Hepatocyte (in vitro differentiated cells): Measurements from ENCODE around the gene RPL27A. TPM values are rescaled to one million over a fixed set of nuclear protein-coding genes. Genes with fewer than 3 reads are reported as not detected.
A peak's percentile ranks its signal among the peaks of the same experiment; 100 is the strongest.

Experiments
- DNase-seq: peaks from one replicate; pipeline ENCODE4 v3.0.0-alpha.2; 2016; ENCODE audit warnings: low spot score
- H2AFZ ChIP-seq: fragments of 200-600 bp; sonication (generic); 2 replicates; pipeline ENCODE4 v1.6.0; 2016; ENCODE audit warnings: antibody characterized with exemption, mild to moderate bottlenecking
- H3K27ac ChIP-seq: fragments of 200-600 bp; sonication (generic); 2 replicates; pipeline ENCODE4 v1.5.1; 2016; ENCODE audit warnings: mild to moderate bottlenecking
- H3K27me3 ChIP-seq: fragments of 200-600 bp; sonication (generic); 2 replicates; pipeline ENCODE4 v1.6.1; 2016
- H3K36me3 ChIP-seq: fragments of 200-600 bp; sonication (generic); replicated peaks from 2 replicates; pipeline ENCODE4 v1.5.1; 2016; ENCODE audit warnings: low read depth; ENCODE audit not compliant: insufficient read depth
- H3K4me1 ChIP-seq: fragments of 200-600 bp; sonication (generic); 2 replicates; pipeline ENCODE4 v1.5.1; 2016; ENCODE audit warnings: mild to moderate bottlenecking, moderate library complexity; ENCODE audit not compliant: insufficient read depth
- H3K4me2 ChIP-seq: fragments of 200-600 bp; sonication (generic); 2 replicates; pipeline ENCODE4 v1.6.0; 2016
- H3K4me3 ChIP-seq: fragments of 200-600 bp; sonication (generic); 2 replicates; pipeline ENCODE4 v1.5.1; 2016; ENCODE audit warnings: mild to moderate bottlenecking
- H3K79me2 ChIP-seq: fragments of 200-600 bp; sonication (generic); 2 replicates; pipeline ENCODE4 v1.6.0; 2017; ENCODE audit warnings: mild to moderate bottlenecking
- H3K9me2 ChIP-seq: fragments of 200-600 bp; sonication (generic); replicated peaks from 2 replicates; pipeline ENCODE4 v1.6.0; 2017; ENCODE audit warnings: mild to moderate bottlenecking; ENCODE audit not compliant: insufficient read depth
- H3K9me3 ChIP-seq: fragments of 200-600 bp; sonication (generic); 2 replicates; pipeline ENCODE4 v1.5.1; 2016; ENCODE audit warnings: low read depth, mild to moderate bottlenecking
- H4K20me1 ChIP-seq: fragments of 200-600 bp; sonication (generic); 2 replicates; pipeline ENCODE4 v1.6.0; 2016; ENCODE audit warnings: mild to moderate bottlenecking; ENCODE audit not compliant: insufficient read depth, poor library complexity, severe bottlenecking
- CTCF ChIP-seq: fragments of 200-600 bp; sonication (generic); IDR thresholded peaks from 2 replicates; pipeline ENCODE4 v1.5.1; 2016; ENCODE audit warnings: antibody characterized with exemption, mild to moderate bottlenecking; ENCODE audit not compliant: poor library complexity
- EZH2 ChIP-seq: fragments of 200-600 bp; sonication (generic); IDR thresholded peaks from 2 replicates; pipeline ENCODE4 v1.6.1; 2016; ENCODE audit warnings: antibody characterized with exemption, mild to moderate bottlenecking, borderline replicate concordance
- EZH2phosphoT487 ChIP-seq: fragments of 200-600 bp; sonication (generic); IDR thresholded peaks from one replicate; pipeline ENCODE4 v1.6.1; 2018; ENCODE audit warnings: antibody characterized with exemption, mild to moderate bottlenecking, low read depth, moderate library complexity; ENCODE audit not compliant: unreplicated experiment, severe bottlenecking
- WGBS: methylation state at CpG from one replicate; pipeline ENCODE4 v1.1.6; 2016; ENCODE audit warnings: low lambda C conversion rate; ENCODE audit errors: missing lambda C conversion rate; 5-methylcytosine and 5-hydroxymethylcytosine counted together
- polyA plus RNA-seq: library from polyadenylated mRNA; unstranded; fragments of >200 nt; fragmentation: Nextera tagmentation; extraction: Ambion mirVana; gene quantifications from 2 replicates; pipeline ENCODE4 v1.2.1, GENCODE V29; 2016
- total RNA-seq: library from RNA; depleted of rRNA; stranded (reverse); fragments of >200 nt; gene quantifications from 2 replicates; pipeline ENCODE4 v1.2.3, GENCODE V29; 2014

Gene RPL27A
- total and polyA plus RNA-seq, 2 experiments from 2014 or later = 803 to 818 TPM

- peaks cover 38% of the 10 kb centered on the region for H3K79me2 ChIP-seq
- no peaks in the 10 kb centered on the region for H3K27me3 ChIP-seq
- H3K4me3 ChIP-seq = no peak overlapping the region
- H3K9me2 ChIP-seq = no peaks in the 10 kb centered on the region
- 83% methylated on average over 2 of the region's 2 CpGs for WGBS
- H3K36me3 ChIP-seq = no peaks in the 10 kb centered on the region
- no peak overlapping the region for H3K4me2 ChIP-seq
- no peak overlapping the region for H2AFZ ChIP-seq
- TF ChIP-seq CTCF (no peak), EZH2 (no peak), EZH2phosphoT487 (no peak)
- H3K4me1 ChIP-seq = peaks cover 18% of the 10 kb centered on the region
- no peak overlapping the region for H3K27ac ChIP-seq
- DNase-seq = no peak
- peaks cover 5% of the 10 kb centered on the region for H4K20me1 ChIP-seq
- H3K9me3 ChIP-seq = no peaks in the 10 kb centered on the region
Measured at GRCh38 chr11:8685820-8686219, 3.2 kb downstream of the RPL27A start.

GRCh38 chr11:8686325-8686724 is 3.7 kb downstream of the RPL27A start:
- H3K4me2 ChIP-seq = no peak overlapping the region
- H3K4me3 ChIP-seq = no peak overlapping the region
- peaks cover 18% of the 10 kb centered on the region for H3K4me1 ChIP-seq
- H3K9me2 ChIP-seq = no peaks in the 10 kb centered on the region
- H3K27ac ChIP-seq = no peak overlapping the region
- WGBS = 97% methylated on average over 7 of the region's 7 CpGs
- DNase-seq = no peak
- peaks cover 37% of the 10 kb centered on the region for H3K79me2 ChIP-seq
- TF ChIP-seq CTCF (no peak), EZH2 (no peak), EZH2phosphoT487 (no peak)
- no peak overlapping the region for H2AFZ ChIP-seq
- H3K9me3 ChIP-seq = no peaks in the 10 kb centered on the region
- H3K36me3 ChIP-seq = no peaks in the 10 kb centered on the region
- H4K20me1 ChIP-seq = peaks cover 5% of the 10 kb centered on the region
- H3K27me3 ChIP-seq = no peaks in the 10 kb centered on the region

GRCh38 chr11:8688414-8689362 is 6.1 kb downstream of the RPL27A start:
- Histone ChIP-seq H3K9me3 (no peaks in the 10 kb centered on the region), H3K36me3 (no peaks in the 10 kb centered on the region), H4K20me1 (peaks cover 5% of the 10 kb centered on the region), H3K9me2 (no peaks in the 10 kb centered on the region), H3K27ac (peak overlapping the region; percentile 85), H2AFZ (peak overlapping the region; percentile 25), H3K4me3 (peak overlapping the region; percentile 38), H3K79me2 (peaks cover 22% of the 10 kb centered on the region), H3K4me2 (peak overlapping the region; percentile 78), H3K4me1 (peaks cover 18% of the 10 kb centered on the region), H3K27me3 (no peaks in the 10 kb centered on the region)
- peak; percentile 41 for TF ChIP-seq CTCF
- TF ChIP-seq EZH2phosphoT487 = no peak
- 7% methylated on average over 56 of the region's 56 CpGs for WGBS
- peak; percentile 96 for DNase-seq
